Caco-2 (cell line): Measurements from ENCODE around the gene HRK. TPM values are rescaled to one million over a fixed set of nuclear protein-coding genes. Genes with fewer than 3 reads are reported as not detected.

Experiments
- BruUV-seq: library from RNA; stranded (reverse); fragments of 400-500 nt; replicated peaks from 2 replicates; lab custom pipeline; 2021; lab: Mats Ljungman, UMichigan
- CTCF ChIA-PET: fragments of 300-600 bp; sonication (Branson Sonifier 250); formaldehyde crosslinking; loops from one replicate; lab custom pipeline; 2022; ENCODE audit warnings: antibody characterized with exemption; lab: Charles Lee
- POLR2A ChIA-PET: fragments of 300-600 bp; sonication (Branson Sonifier 250); formaldehyde crosslinking; loops from one replicate; lab custom pipeline; 2022; ENCODE audit warnings: antibody characterized with exemption; lab: Charles Lee
- DNase-seq, 2 experiments: peaks; one replicate each; pipeline versions ENCODE4 v3.0.0 to v3.0.0-alpha.2; 2020 to 2022
- H3K27me3 ChIP-seq: replicated peaks from 2 replicates; pipeline ENCODE4 v1.6.0; 2011; ENCODE audit warnings: low read length; ENCODE audit not compliant: control insufficient read depth, insufficient read depth
- H3K36me3 ChIP-seq: 2 replicates; pipeline ENCODE4 v1.5.1; 2011; ENCODE audit warnings: low read length; ENCODE audit not compliant: control insufficient read depth, insufficient read depth
- H3K4me1 ChIP-seq: fragments of 250-450 bp; sonication (Bioruptor Pico); 2 replicates; pipeline ENCODE4 v1.5.1; 2020; ENCODE audit warnings: mild to moderate bottlenecking
- H3K4me3 ChIP-seq: 2 replicates; pipeline ENCODE4 v1.5.1; 2011; ENCODE audit warnings: low read depth, mild to moderate bottlenecking, control low read depth, low read length
- H3K9me3 ChIP-seq: fragments of 250-450 bp; sonication (Bioruptor Pico); 2 replicates; pipeline ENCODE4 v1.5.1; 2020; ENCODE audit warnings: mild to moderate bottlenecking, moderate library complexity
- H3K27ac Mint-ChIP-seq: one replicate; pipeline ENCODE4 v1.8.0; 2022; ENCODE audit warnings: mixed read lengths; ENCODE audit not compliant: unreplicated experiment
- H3K27me3 Mint-ChIP-seq: one replicate; pipeline ENCODE4 v1.8.0; 2022; ENCODE audit warnings: mixed read lengths; ENCODE audit not compliant: insufficient read depth, unreplicated experiment
- H3K36me3 Mint-ChIP-seq: one replicate; pipeline ENCODE4 v1.8.0; 2022; ENCODE audit warnings: mild to moderate bottlenecking, mixed read lengths; ENCODE audit not compliant: insufficient read depth, unreplicated experiment
- H3K4me1 Mint-ChIP-seq: one replicate; pipeline ENCODE4 v1.8.0; 2022; ENCODE audit warnings: low read depth, mixed read lengths; ENCODE audit not compliant: unreplicated experiment
- H3K4me3 Mint-ChIP-seq: one replicate; pipeline ENCODE4 v1.8.0; 2022; ENCODE audit warnings: mild to moderate bottlenecking, moderate library complexity, mixed read lengths; ENCODE audit not compliant: unreplicated experiment
- H3K9me3 Mint-ChIP-seq: one replicate; pipeline ENCODE4 v1.8.0; 2022; ENCODE audit warnings: mixed read lengths; ENCODE audit not compliant: unreplicated experiment
- CTCF ChIP-seq, 2 experiments: fragments of 200-600 bp in 1 of 2; IDR thresholded peaks; 1 replicate in 1 of 2; 2 replicates in 1 of 2; pipeline versions ENCODE4 v1.5.1 to v1.8.0; 2011 to 2022; ENCODE audit warnings: antibody characterized with exemption in 1 of 2, control low read depth in 1 of 2, inconsistent platforms in 1 of 2, low read depth in 1 of 2, low read length in 1 of 2, mild to moderate bottlenecking in 1 of 2, moderate library complexity in 1 of 2; ENCODE audit not compliant: insufficient read depth in 1 of 2, severe bottlenecking in 1 of 2, unreplicated experiment in 1 of 2
- intact Hi-C: fragments of 100-400 bp; cut with micrococcal nuclease; formaldehyde crosslinking; loops from one replicate; pipeline ENCODE4 v1.10.0; 2022; ENCODE audit not compliant: unreplicated experiment
- total RNA-seq: library from RNA; stranded (reverse); gene quantifications from 2 replicates; pipeline ENCODE4 v1.2.3, GENCODE V29; 2022

HRK gene
- total RNA-seq, 1 experiment from 2014 or later: 0.61 TPM

GRCh38 chr12:116812238-116812637 lies 69.0 kb downstream of the HRK start:
- no peaks in the 10 kb centered on the region for H3K4me1 Mint-ChIP-seq
- CTCF ChIA-PET: no interaction called here
- no TSS peak for BruUV-seq

GRCh38 chr12:116808113-116809105 lies 72.8 kb downstream of the HRK start:
- Histone ChIP-seq H3K4me1 (no peaks in the 10 kb centered on the region), H3K9me3 (no peaks in the 10 kb centered on the region), H3K27me3 (no peaks in the 10 kb centered on the region), H3K4me3 (no peak overlapping the region), H3K36me3 (no peaks in the 10 kb centered on the region)
- no peaks in the 10 kb centered on the region for H3K9me3 Mint-ChIP-seq
- no peak overlapping the region for H3K27ac Mint-ChIP-seq
- no TSS peak for BruUV-seq
- H3K4me1 Mint-ChIP-seq: no peaks in the 10 kb centered on the region
- DNase-seq: no peak
- H3K27me3 Mint-ChIP-seq: no peaks in the 10 kb centered on the region
- no peak for TF ChIP-seq CTCF (IDR thresholded peaks at IDR 0.05; ENCODE audit: insufficient read depth in 1 of 2, low read depth in 1 of 2, low read length in 1 of 2, severe bottlenecking in 1 of 2, unreplicated experiment in 1 of 2)
- H3K36me3 Mint-ChIP-seq: no peaks in the 10 kb centered on the region
- ChIA-PET CTCF (no interaction called here), POLR2A (no interaction called here)
- intact Hi-C loops: no loop called here
- no peak overlapping the region for H3K4me3 Mint-ChIP-seq

More at GRCh38 chr12:116812238-116812637, 69.0 kb downstream of the HRK start:
- intact Hi-C loops: no loop called here
- Mint-ChIP-seq H3K36me3 (no peaks in the 10 kb centered on the region), H3K27me3 (no peaks in the 10 kb centered on the region), H3K4me3 (no peak overlapping the region), H3K27ac (no peak overlapping the region), H3K9me3 (no peaks in the 10 kb centered on the region)
- Histone ChIP-seq H3K9me3 (no peaks in the 10 kb centered on the region), H3K27me3 (no peaks in the 10 kb centered on the region), H3K4me3 (no peak overlapping the region), H3K36me3 (no peaks in the 10 kb centered on the region), H3K4me1 (no peaks in the 10 kb centered on the region)
- no peak for DNase-seq
- POLR2A ChIA-PET: no interaction called here
- TF ChIP-seq CTCF (IDR thresholded peaks at IDR 0.05; ENCODE audit: insufficient read depth in 1 of 2, low read depth in 1 of 2, low read length in 1 of 2, severe bottlenecking in 1 of 2, unreplicated experiment in 1 of 2): no peak

- no TSS peak for BruUV-seq
- DNase-seq: no peak
- CTCF ChIA-PET: no interaction called here
- Histone ChIP-seq H3K4me3 (no peak overlapping the region), H3K4me1 (no peaks in the 10 kb centered on the region), H3K9me3 (no peaks in the 10 kb centered on the region), H3K36me3 (no peaks in the 10 kb centered on the region), H3K27me3 (no peaks in the 10 kb centered on the region)
- Mint-ChIP-seq H3K4me1 (no peaks in the 10 kb centered on the region), H3K9me3 (no peaks in the 10 kb centered on the region), H3K36me3 (no peaks in the 10 kb centered on the region), H3K27me3 (no peaks in the 10 kb centered on the region), H3K4me3 (no peak overlapping the region), H3K27ac (no peak overlapping the region)
- intact Hi-C loops: no loop called here
- POLR2A ChIA-PET: no interaction called here
- TF ChIP-seq CTCF (IDR thresholded peaks at IDR 0.05; ENCODE audit: insufficient read depth in 1 of 2, low read depth in 1 of 2, low read length in 1 of 2, severe bottlenecking in 1 of 2, unreplicated experiment in 1 of 2): no peak
These were observed 73.7 kb downstream of the HRK start for GRCh38 chr12:116807546-116807945.
